ENCODE measurements around the gene DNAH17.
A peak's percentile ranks its signal among the peaks of the same experiment; 100 is the strongest.

DNAH17 gene

GRCh38 chr17:78408476-78409050 lies 168.6 kb downstream of the DNAH17 start:
- no peak for DNase-seq

- DNase-seq: peak; percentile 75
These were observed 169.7 kb downstream of the DNAH17 start for GRCh38 chr17:78407387-78408000.

- DNase-seq: no peak
These were observed 170.3 kb downstream of the DNAH17 start for GRCh38 chr17:78406920-78407319.

DNA sequence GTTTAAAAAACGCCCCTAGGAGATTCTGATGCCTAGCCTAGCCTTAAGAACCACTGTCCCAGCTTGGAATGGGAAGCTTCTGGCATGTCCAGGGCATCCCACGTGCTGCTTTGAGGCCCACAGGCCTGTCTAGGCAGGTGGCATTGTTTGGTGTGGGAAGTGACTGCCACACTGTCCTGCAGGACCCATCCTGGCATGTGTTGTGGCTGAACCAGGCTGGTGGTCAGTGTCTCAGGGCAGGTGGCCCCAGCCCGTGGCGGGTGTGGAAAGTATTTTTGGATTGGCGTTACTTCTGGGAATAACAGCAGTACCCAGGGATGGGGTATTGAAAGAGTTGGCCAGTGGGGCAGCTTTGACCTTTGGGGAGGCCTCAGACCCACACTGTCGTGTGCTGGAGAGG lies 170.8 kb downstream of the DNAH17 start:
- no peak for DNase-seq

DNA sequence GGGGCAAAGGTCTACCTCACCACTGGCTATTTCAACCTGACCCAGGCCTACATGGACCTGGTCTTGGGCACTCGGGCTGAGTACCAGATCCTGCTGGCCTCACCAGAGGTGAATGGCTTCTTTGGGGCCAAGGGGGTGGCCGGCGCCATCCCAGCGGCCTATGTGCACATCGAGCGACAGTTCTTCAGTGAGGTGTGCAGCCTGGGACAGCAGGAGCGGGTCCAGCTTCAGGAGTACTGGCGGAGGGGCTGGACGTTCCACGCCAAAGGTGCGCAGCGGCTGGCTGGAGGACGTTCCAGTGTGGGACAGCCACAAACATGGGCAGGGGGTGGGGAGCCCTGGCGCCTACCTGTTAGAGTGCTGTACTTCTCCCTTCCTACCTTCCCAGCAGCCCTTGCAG lies 173.4 kb downstream of the DNAH17 start:
- DNase-seq: no peak

DNA sequence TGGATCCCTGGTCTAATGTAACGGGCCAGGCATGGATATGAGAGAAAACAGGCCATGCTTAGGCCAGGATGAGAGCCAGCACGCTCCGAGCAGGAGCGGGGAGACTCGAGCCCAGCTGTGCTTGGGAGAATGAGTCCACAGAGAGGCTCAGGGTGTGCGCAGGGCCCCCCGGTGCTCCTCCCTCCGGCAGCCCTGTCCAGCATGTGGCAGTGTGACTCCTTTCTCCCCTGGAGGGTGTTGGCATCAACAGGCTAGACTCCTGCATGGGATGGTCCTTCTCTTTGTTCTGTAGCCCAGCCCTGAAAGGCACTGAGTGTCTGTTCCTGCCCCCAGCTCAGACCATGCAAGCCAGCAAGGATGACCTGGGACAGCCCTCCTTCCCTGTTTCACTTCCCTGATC lies 175.3 kb downstream of the DNAH17 start:
- DNase-seq: no peak

DNA sequence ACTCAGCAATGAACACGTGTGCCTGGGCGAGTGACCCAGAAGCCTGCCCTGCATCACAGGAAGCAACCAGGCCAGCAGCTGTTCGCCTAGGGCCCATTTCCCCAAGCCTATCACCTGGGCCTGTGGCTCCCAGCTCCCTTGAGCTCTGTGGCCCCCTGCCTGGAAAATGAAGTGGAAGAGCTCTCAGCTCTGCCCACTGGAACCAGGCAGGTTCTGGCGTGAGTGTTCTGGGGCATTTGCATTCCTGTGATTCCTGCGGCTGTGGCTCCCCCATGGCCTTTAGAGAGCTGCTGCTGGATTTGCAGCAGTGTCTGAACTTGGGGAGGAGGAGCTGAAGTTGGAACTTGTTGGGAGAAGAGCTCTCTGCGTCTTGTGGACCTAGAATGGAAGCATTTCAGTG lies 175.9 kb downstream of the DNAH17 start:
- no peak for DNase-seq

- DNase-seq: no peak
These were observed 176.5 kb downstream of the DNAH17 start for GRCh38 chr17:78400581-78401240.

DNA sequence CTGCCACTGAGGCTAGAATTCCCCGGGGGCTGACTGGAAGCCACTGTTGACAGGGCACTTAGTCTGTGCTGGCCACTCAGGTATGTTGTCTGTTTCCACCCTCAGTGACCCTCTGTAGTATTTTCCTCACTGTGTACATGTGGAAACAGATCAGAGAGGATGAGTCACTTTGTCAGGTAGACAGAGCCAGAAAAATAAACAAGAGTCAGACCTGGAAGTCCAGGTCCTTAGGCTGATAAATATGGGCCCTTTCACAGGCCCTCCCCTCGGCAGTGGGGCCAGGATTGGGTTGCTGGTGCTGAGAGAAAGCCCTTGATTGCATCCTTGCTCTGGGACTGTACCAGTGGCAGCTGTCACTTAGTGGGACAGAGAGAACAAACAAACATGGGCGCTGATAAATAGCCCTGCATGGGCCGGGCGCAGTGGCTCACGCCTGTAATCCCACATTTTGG lies 177.5 kb downstream of the DNAH17 start:
- no peak for DNase-seq

DNA sequence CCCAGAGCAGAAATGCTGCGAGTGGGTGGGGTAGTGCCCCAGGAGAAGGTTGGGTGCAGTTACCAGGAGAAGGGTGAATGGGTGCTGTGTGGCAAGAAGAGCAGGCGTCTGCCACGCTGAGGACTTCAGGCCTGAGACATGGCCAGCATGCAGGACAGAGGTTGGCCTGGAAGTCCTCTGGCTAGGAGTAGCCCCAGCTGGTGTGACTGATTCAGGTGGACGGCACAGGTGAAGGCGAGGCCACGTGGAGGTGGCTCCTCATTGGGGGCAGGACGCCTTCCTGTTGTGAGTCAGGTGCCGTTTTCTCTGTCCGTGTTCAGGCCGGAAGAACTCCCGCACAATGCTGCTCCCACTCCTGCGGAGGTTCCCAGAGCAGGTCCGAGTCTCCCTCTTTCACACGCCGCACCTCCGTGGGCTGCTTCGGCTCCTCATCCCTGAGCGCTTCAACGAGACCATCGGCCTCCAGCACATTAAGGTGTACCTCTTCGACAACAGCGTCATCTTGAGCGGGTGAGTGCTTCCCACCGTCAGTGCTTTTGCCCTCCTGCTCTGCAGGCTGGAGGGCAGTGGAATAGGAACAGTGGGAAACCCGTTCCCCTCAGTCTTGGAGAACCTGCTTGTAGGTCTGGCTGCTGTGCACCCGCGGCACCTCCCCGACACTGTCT lies 178.0 kb downstream of the DNAH17 start:
- DNase-seq: no peak

GRCh38 chr17:78398390-78398789 lies 178.8 kb downstream of the DNAH17 start:
- DNase-seq: no peak

DNA sequence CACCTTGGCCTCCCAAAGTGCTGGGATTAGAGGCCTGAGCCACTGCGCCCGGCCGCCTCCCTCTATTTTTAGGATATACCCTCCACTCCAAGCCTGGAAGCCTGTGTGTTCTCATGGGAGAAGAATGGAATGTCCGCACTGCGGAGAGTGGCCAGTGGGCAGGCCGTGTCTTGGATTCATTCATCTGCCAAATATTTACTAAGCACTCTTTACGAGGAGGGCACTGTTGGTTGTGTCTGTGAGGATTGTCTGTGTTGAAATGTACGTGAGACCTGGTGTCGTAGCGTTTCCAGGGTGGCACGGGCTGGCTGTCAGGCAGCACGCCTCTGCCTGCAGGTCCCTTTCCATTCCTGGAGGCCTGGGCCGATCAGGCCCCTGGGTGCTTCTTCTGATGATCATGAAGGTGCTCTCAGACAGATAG lies 179.5 kb downstream of the DNAH17 start:
- DNase-seq: no peak

GRCh38 chr17:78396441-78397337 lies 180.5 kb downstream of the DNAH17 start:
- no peak for DNase-seq

- no peak for DNase-seq
These were observed 182.0 kb downstream of the DNAH17 start for GRCh38 chr17:78395155-78395554.

GRCh38 chr17:78394209-78394608 lies 183.0 kb downstream of the DNAH17 start:
- no peak for DNase-seq

- no peak for DNase-seq
These were observed 183.6 kb downstream of the DNAH17 start for GRCh38 chr17:78393575-78393974.

DNA sequence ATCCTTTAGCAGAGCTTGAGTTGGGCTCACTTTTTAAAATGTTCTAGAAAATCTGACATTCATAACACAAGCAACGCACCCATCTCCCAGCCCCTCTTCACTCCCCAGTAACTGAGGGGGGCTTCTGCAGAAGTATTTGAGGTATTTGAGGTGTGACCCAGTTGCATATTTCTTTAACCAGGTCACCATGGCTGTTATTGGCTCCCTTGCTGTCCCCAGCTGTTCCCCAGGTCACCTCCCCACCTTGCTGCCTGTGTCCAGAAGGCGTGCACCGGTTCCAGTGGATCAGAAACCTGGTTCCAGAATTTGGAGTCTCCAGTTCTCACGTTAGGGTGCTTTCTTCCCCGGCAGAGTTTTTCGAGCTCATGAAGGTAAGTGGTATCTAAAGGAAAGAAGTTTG lies 184.9 kb downstream of the DNAH17 start:
- no peak for DNase-seq

DNA sequence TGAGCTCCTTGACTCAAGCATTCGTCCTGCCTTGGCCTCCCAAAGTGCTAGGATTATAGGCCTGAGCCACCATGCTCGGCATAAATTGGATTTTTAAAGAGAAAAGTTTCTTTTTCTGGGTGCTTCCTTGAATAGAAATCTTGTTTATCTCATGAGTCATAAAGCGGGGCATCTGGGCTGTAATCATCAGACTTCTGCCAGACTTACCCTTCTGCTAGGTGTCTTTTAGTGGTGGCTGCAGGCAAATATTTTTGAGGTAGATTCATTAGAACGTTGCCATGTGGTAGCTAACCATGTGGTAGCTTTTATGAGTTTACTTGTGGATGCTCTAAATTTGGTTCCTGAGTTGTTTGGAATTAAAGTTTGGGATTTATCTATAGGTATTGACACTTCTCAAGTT lies 185.4 kb downstream of the DNAH17 start:
- no peak for DNase-seq

- no peak for DNase-seq
These were observed 186.2 kb downstream of the DNAH17 start for GRCh38 chr17:78391051-78391431.

DNA sequence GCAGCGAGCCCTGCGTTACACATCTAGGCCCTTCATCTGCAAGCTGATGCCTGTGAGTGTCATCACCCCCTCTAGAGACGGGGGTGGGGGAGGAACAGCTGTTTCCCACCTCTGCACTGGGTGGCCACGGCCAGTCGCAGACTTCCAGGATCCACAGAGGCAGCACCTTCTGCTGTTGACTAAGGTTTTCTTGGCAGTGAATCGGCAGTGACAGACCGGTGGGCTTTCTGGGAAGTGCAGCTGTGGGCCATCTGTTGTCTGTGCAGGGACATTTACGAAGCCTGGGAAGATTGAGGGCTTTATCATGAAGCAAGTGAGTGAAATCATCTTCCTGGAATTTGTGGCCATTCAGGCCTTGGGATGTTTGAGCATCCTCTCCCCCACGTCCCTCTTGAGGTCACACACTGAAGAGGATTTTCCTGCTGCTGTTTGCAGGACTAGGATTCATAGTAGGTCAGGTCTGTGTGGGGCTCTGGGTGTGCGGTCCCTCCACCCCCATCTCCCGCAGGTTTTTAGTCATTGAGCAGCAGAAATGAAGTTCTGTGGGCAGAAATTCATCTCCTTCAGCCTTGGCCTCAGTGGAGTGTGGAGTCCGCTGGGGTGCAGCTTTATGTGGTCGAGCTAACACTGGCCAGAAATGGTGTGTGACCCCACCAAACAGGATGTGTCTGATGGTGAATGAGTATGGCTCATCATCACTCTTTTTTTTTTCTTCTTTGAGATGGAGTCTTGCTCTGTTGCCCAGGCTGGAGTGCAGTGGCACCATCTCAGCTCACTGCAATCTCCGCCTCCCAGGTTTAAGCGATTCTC lies 186.8 kb downstream of the DNAH17 start:
- peak; percentile 93 for DNase-seq

DNA sequence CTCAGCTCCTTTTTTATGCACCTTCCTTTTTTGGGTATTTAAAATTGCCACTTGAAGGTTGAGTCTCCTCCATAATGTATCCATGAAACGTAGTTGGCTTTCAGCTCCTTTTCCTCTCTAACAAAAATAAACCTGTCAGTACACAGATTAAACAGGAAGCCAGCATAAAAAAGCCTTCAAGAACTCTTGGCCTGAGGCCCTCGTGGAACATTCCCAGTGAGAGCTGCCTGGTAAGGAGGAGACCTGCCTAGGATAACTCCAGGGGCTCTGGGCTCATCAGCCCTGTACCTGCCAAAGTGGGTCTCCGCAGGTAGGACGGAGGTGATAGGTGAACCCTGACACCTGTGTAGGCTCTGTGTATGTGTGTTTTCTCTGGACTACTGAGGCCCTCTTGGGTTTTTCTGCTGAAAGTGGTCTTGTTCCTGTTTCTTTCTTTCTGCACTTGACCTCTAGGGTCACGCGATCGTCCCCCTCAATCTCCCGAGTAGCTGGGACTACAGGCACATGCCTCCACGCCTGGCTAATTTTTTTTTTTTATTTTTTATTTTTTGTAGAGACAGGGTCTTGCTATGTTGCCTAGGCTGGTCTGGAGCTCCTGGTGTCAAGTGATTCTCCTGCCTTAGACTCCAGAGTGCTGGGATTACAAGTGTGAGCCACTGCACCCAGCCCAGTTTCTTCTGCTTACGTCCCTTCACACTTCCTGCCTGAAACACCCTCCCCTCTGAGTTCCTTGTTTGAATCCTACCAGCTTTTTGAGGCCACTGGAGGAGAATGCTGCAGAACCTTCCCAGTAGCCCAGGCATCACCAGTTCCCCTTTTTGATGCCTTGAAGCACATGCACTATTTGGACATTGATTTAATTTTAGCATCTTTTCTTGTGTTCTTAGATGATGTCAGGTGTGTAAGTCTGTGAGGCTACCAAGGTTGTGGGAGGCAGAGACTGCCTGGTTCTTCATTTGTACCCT lies 188.9 kb downstream of the DNAH17 start:
- DNase-seq: no peak
